GM12864 (cell line): ENCODE results near the gene SLF2.

Experiments
- DNase-seq: peaks from one replicate; pipeline ENCODE4 v3.0.0-alpha.2; 2011; ENCODE audit warnings: low read depth
- H3K4me3 ChIP-seq: 2 replicates; pipeline ENCODE4 v1.5.1; 2011; ENCODE audit warnings: mild to moderate bottlenecking, low read depth, low read length, control low read depth
- CTCF ChIP-seq: IDR thresholded peaks from 2 replicates; pipeline ENCODE4 v1.5.1; 2011; ENCODE audit warnings: low read depth, mild to moderate bottlenecking, moderate library complexity, low read length, control low read depth, inconsistent platforms; ENCODE audit errors: missing control alignments

The SLF2 gene

GRCh38 chr10:100968062-100968736 is 55.4 kb downstream of the SLF2 start:
- DNase-seq, result no peak
- no peak for TF ChIP-seq CTCF
- no peak overlapping the region for H3K4me3 ChIP-seq

- H3K4me3 ChIP-seq, result peak overlapping the region; percentile 50
- DNase-seq, result no peak
Measured at GRCh38 chr10:100968863-100969186, 56.1 kb downstream of the SLF2 start.

GRCh38 chr10:100969187-100970075 is 56.7 kb downstream of the SLF2 start, which contains the start of gene SEMA4G:
SEMA4G (plus strand) TSS chr10:100969504; CDS start chr10:100972913, 3,409 bp downstream.
- peak; percentile 84 for TF ChIP-seq CTCF
- H3K4me3 ChIP-seq, result peak within 1 kb of the TSS; percentile 50
- DNase-seq, result no peak

More at GRCh38 chr10:100968863-100969186, 56.1 kb downstream of the SLF2 start:
- no peak for TF ChIP-seq CTCF

- peak overlapping the region; percentile 50; the same call in 1 of the 2 replicates for H3K4me3 ChIP-seq
- TF ChIP-seq CTCF, result no peak
- no peak for DNase-seq
Measured at GRCh38 chr10:100970076-100970913, 57.5 kb downstream of the SLF2 start.

GRCh38 chr10:100970914-100971811 is 58.4 kb downstream of the SLF2 start:
- DNase-seq, result no peak
- H3K4me3 ChIP-seq, result no peak overlapping the region
- no peak for TF ChIP-seq CTCF
